Measurements from ENCODE around the gene NDUFA5.

Gene NDUFA5

DNA sequence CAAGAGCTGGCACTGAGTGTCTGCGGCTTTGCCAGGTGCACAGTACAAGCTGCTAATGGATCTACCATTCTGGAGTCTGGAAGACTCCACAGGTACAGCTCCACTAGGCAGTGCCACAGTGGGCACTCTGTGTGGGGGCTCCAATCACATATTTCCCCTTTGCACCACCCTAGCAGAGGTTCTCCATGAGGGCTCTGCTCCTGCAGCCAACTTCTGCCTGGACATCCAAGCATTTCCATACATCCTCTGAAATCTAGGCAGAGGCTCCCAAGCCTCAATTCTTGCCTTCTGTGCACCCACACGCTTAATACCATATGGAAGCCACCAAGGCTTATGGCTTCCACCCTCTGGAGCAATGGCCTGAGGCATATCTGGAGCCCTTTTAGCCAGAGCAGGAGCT is 52.4 kb downstream of the NDUFA5 start:
- no peak for DNase-seq (ENCODE audit: low read depth, low spot score)

DNA sequence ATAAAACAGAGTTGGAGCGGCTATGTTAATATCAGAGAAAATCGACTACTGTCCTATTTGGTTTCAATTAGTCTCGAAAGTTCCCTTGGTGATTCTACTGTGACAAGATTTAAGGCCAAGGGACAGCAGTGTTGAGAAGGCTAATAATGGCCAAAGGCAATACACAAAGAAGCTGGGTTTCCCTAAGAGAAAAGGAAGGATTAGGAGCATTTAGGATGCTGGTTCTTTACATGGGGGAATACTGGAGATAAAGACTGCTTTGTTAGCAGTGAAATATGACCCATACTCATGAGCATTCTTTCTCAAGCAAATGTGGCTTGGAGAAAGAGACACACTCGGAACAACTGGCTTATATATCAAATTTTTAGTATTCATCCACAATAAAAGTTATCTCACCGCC is 55.4 kb downstream of the NDUFA5 start:
- no peak for DNase-seq (ENCODE audit: low read depth, low spot score)

DNA sequence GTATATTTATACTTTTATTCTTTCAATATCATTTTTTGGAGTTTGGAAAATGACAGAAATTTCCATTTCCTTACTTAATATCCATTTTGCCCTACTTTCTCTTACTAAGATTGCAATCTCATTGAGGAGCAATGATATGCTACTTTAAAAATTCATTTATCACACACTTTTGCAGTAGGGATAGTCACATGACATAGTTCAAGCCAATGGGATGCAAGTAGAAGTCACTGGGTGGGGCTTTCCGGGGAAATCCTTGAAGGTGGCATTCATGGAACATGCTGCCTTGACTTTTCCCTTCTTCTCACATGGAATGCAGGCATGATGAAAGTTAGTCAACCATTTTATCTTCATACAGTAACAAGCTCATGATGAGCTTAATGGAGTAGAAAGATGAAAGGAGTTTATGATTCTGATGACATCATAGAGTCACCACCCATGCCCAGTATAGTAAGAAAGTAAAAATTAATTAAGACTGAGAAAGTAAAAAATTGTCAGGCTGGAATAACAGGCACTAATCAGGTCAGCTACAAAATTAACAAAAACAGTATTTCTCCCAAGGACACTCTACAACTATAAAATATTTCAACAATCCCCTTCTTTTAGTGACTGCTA is 56.6 kb downstream of the NDUFA5 start:
- DNase-seq (ENCODE audit: low read depth, low spot score): no peak

DNA sequence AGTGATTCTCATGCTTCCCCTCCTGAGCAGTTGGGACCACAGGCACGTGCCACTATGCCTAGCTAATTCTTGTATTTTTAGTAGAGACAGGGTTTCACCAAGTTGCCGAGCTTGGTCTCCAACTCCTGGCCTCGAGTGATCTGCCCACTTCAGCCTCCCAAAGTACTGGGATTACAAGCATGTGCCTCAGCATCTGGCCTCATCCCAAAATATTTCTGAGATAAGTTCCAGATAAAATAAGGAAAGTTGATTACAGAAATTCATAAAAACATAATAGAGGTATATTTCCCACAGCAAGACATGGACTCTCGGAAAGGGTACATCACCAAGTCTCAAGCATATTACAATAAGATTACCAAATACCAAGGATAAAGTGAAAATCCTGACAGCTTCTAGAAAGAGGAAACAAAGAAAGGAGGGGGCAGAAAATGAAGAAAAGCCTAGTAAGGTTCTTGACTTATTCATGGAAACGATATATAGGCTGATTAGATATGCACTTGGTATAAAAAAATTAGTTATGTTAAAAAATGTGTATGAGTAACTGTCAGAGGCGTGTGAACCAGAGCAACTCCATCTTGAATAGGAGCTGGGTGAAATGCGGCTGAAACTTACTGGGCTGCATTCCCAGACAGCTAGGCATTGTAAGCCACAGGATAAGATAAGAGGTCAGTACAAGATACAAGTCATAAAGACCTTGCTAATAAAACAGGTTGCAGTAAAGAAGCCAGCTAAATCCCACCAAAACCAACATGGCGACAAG is 58.2 kb downstream of the NDUFA5 start:
- no peak for DNase-seq (ENCODE audit: low read depth, low spot score)

DNA sequence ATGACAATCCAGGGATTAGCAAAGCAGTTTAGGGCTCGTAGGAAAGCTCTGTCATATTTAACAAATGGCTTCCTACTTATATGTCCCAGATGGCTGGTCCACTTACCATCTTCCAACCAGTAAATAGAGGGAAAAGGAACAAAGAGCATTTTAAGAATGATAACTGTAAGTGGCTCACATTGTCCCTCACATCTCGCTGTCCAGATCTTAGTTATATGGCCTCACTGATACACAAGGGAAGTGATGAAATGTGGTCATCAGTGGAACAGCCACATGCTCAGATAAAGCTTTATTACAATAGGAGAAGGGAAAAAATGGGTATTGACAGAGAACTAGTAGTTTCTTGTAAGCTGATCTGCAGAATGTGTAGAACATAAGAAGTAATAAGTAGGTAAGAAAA is 59.0 kb downstream of the NDUFA5 start:
- DNase-seq (ENCODE audit: low read depth, low spot score): no peak

DNA sequence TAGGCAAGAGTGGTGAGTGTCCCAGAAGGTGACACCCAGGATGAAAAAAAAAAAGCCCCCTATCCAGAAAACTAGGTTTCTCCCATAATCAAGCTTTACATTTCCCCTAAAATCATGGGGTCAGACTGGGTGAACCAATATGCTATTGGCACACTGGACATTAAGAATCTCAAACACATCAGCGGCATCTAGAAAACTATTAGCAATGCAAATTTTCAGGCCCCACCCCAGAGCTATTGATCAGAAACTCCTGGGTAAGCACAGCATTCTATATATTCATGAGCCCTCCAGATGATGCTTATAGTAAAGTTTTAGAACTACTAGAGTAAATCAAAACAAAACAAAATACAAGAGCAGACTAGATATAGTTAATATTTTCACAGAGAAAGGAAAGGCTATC is 59.6 kb downstream of the NDUFA5 start:
- DNase-seq (ENCODE audit: low read depth, low spot score): no peak

DNA sequence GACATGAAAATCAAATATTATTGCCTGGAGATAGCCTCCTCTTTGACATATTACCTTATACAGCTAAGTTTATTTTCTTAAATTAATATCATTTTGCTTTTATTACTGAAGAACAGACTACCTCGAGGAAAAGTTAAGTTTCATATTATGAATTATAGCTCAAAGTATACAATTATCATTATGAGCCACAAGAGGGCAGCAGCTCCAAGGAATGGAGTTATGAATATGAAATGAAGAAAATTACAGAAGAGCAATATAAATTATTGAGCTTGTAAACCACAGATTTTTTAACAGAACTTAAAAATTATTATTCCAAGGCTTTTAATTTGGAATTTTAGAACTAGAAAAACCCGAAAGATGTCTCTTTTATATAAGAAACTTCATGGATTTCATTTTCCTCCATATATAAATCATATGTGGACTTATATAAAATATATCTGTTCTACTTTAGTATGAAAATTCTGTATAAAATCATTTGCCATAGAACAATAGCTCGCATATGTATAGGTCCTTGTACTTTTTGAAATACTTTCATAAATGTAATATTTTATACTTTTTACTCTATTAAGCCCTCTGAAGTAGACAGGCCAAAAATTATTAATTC is 63.3 kb downstream of the NDUFA5 start:
- no peak for DNase-seq (ENCODE audit: low read depth, low spot score)

DNA sequence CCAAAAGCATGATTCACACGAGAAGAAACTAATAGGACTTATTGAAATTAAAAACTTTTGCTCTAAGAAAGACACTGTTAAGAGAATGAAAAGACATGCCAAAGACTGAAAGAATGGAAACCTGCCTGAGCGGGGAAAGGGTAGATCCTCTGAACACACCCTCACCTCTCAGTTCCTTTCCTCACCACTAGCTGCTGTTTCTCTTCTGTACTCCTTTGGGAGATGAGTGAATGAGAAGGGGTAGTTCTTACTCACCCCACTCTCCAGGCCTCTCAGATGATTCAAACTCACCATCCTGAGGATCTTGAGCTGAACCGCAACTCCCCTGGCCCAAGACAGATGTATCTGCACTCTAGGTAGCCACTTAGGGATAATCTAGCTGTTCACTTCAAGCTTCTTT is 65.1 kb downstream of the NDUFA5 start:
- no peak for DNase-seq (ENCODE audit: low read depth, low spot score)

Measured in activated CD4-positive, CD25-positive, alpha-beta regulatory T cell treated with anti-CD3 and anti-CD28 coated beads, Interleukin-2, amount 50 U/mL, for 16 hours (primary cell).